ENCODE data around the gene PRXL2B.
"Not testable (repeated sequence)": the region's sequence is repeated elsewhere in the genome, so short reads cannot be mapped to it uniquely, and the experiment has no call there.

- not testable (repeated sequence) for TF ChIP-seq POLR2AphosphoS5, CTCF (IDR thresholded peaks at IDR 0.05)
These were observed 36.2 kb upstream of the PRXL2B start for GRCh38 chr1:2550309-2550861.

All from transverse colon (tissue), 4 donors.